ENCODE measurements around the gene LPAR3. TPM values are rescaled to one million over a fixed set of nuclear protein-coding genes. Genes with fewer than 3 reads are reported as not detected.

LPAR3 gene
- total RNA-seq, 1 donor from 2014 or later = not detected

GRCh38 chr1:84873366-84873765 is 19.6 kb downstream of the LPAR3 start:
- no peak overlapping the region for H3K4me3 ChIP-seq

GRCh38 chr1:84872696-84873355 is 20.2 kb downstream of the LPAR3 start:
- intact Hi-C loops (cut with DNase I) = no loop called here
- no peaks in the 10 kb centered on the region for H3K27me3 ChIP-seq
- no peak overlapping the region for H3K27ac ChIP-seq
- no peaks in the 10 kb centered on the region for H3K4me1 ChIP-seq
- DNase-seq (ENCODE audit: low spot score in 2 of 2) = no peak
- no peak for TF ChIP-seq CTCF (IDR thresholded peaks at IDR 0.05)
- H3K4me3 ChIP-seq = no peak overlapping the region
- H3K36me3 ChIP-seq = no peaks in the 10 kb centered on the region
- H3K9me3 ChIP-seq = no peaks in the 10 kb centered on the region

More at GRCh38 chr1:84873366-84873765, 19.6 kb downstream of the LPAR3 start:
- intact Hi-C loops (cut with DNase I) = no loop called here
- no peaks in the 10 kb centered on the region for H3K4me1 ChIP-seq
- no peak for TF ChIP-seq CTCF (IDR thresholded peaks at IDR 0.05)
- no peaks in the 10 kb centered on the region for H3K36me3 ChIP-seq
- H3K27me3 ChIP-seq = no peaks in the 10 kb centered on the region
- no peaks in the 10 kb centered on the region for H3K9me3 ChIP-seq
- no peak for DNase-seq (ENCODE audit: low spot score in 2 of 2)
- no peak overlapping the region for H3K27ac ChIP-seq

GRCh38 chr1:84871181-84871580 is 21.8 kb downstream of the LPAR3 start:
- no peak overlapping the region for H3K27ac ChIP-seq
- DNase-seq (ENCODE audit: low spot score in 2 of 2) = no peak
- H3K27me3 ChIP-seq = no peaks in the 10 kb centered on the region
- TF ChIP-seq CTCF (IDR thresholded peaks at IDR 0.05) = no peak
- no peaks in the 10 kb centered on the region for H3K4me1 ChIP-seq
- H3K9me3 ChIP-seq = no peaks in the 10 kb centered on the region
- intact Hi-C loops (cut with DNase I) = no loop called here
- H3K36me3 ChIP-seq = no peaks in the 10 kb centered on the region
- H3K4me3 ChIP-seq = no peak overlapping the region

GRCh38 chr1:84870591-84870990 is 22.4 kb downstream of the LPAR3 start:
- no peak for DNase-seq (ENCODE audit: low spot score in 2 of 2)
- Histone ChIP-seq H3K4me1 (no peaks in the 10 kb centered on the region), H3K36me3 (no peaks in the 10 kb centered on the region), H3K27me3 (no peaks in the 10 kb centered on the region), H3K4me3 (no peak overlapping the region), H3K27ac (no peak overlapping the region), H3K9me3 (no peaks in the 10 kb centered on the region)
- no peak for TF ChIP-seq CTCF (IDR thresholded peaks at IDR 0.05)
- intact Hi-C loops (cut with DNase I) = no loop called here

GRCh38 chr1:84869720-84870119 is 23.3 kb downstream of the LPAR3 start:
- Histone ChIP-seq H3K4me3 (no peak overlapping the region), H3K4me1 (no peaks in the 10 kb centered on the region), H3K9me3 (no peaks in the 10 kb centered on the region), H3K36me3 (no peaks in the 10 kb centered on the region), H3K27ac (no peak overlapping the region), H3K27me3 (no peaks in the 10 kb centered on the region)
- no peak for DNase-seq (ENCODE audit: low spot score in 2 of 2)
- intact Hi-C loops (cut with DNase I) = no loop called here
- no peak for TF ChIP-seq CTCF (IDR thresholded peaks at IDR 0.05)

All from ascending aorta (tissue), 2 donors.